HFF-Myc (cell line): ENCODE data around the gene SBF1.

Source experiments
- DNase-seq: peaks from one replicate; pipeline ENCODE4 v3.0.0-alpha.2; 2011; ENCODE audit warnings: low read depth; ENCODE audit errors: extremely low read depth
- H3K4me3 ChIP-seq: replicated peaks from 2 replicates; pipeline ENCODE4 v1.5.1; 2011; ENCODE audit warnings: low read depth, mild to moderate bottlenecking, control low read depth, low read length
- TF ChIP-seq, protein P1 (sequence below): IDR thresholded peaks from 2 replicates; pipeline ENCODE4 v1.5.1; 2012; ENCODE audit warnings: mild to moderate bottlenecking, low read depth, low read length, control low read depth; ENCODE audit errors: missing control alignments

SBF1 gene

DNA sequence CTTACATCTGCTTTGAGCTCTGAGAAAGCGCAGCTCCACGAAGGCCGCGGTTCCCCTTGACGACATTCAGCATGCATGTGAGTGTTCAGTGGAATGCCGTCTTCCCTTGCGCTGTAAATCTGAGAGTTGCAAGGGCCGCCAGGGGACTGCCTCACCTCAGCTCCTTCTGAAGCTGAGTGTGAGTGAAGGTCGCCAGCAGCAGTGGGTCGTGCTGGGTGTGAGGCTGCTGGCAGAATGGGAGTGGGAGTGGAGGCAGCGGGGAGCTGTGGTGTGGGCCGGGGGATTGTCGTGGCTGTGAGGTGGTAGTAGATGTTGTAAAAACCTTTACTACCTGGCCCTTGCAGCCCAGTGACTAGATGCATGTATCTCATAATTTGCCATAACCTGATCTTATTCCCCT lies 66.5 kb downstream of the SBF1 start:
- TF ChIP-seq, protein P1, sequence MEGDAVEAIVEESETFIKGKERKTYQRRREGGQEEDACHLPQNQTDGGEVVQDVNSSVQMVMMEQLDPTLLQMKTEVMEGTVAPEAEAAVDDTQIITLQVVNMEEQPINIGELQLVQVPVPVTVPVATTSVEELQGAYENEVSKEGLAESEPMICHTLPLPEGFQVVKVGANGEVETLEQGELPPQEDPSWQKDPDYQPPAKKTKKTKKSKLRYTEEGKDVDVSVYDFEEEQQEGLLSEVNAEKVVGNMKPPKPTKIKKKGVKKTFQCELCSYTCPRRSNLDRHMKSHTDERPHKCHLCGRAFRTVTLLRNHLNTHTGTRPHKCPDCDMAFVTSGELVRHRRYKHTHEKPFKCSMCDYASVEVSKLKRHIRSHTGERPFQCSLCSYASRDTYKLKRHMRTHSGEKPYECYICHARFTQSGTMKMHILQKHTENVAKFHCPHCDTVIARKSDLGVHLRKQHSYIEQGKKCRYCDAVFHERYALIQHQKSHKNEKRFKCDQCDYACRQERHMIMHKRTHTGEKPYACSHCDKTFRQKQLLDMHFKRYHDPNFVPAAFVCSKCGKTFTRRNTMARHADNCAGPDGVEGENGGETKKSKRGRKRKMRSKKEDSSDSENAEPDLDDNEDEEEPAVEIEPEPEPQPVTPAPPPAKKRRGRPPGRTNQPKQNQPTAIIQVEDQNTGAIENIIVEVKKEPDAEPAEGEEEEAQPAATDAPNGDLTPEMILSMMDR: no peak
- H3K4me3 ChIP-seq: no peak overlapping the region
- DNase-seq: no peak

DNA sequence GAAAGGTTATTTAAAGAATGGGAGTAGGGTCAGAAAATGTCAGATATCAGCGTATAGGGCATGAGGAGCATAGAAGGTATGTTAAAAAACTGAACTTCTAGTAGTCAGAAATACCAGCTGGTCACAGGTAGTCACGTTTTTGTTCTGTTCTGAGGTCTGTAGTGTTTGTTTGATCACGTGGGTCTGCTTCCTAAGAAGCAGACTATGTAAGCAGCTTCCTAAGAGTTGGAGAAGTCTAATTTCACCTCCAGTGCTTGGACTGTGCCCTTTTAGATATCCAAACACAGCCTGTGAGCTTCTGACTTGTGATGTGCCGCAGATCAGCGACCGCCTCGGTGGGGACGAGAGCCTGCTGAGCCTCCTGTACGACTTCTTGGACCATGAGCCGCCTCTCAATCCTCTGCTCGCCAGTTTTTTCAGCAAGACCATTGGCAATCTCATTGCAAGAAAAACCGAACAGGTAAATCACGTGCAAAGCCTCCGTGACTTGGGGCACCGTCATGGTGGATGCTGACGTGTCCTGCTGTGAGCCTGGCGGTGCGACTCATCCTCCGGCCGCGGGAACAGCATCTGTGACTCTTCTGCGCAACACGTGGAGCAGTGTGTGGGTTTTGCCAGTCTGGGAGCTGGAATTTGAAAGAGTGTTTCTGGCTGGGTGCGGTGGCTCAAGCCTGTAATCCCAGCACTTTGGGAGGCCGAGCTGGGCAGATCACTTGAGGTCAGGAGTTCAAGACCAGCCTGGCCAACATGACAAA lies 68.2 kb downstream of the SBF1 start:
- no peak overlapping the region for H3K4me3 ChIP-seq
- TF ChIP-seq, protein P1: no peak
- DNase-seq: no peak

DNA sequence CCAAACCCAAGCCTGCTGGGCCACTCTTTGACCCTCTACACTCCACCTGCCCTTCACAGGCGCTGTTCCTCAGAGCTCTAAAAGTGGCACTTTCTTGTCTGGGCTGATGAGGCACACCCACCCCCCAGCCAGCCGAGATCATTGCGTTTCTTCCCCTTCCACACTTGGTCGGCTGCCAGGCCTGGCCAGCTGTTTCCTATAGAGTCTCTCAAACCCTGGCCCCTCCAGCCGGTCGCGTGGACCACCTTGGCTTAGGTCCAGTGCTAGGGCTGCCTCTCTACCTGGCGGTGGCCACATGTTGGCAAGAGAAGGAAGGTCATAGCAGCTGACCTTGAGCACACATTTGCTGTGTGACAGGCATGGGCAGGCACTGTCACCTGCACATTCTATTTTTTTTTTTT lies 71.1 kb downstream of the SBF1 start:
- H3K4me3 ChIP-seq: no peak overlapping the region
- no peak for DNase-seq
- TF ChIP-seq, protein P1: no peak

DNA sequence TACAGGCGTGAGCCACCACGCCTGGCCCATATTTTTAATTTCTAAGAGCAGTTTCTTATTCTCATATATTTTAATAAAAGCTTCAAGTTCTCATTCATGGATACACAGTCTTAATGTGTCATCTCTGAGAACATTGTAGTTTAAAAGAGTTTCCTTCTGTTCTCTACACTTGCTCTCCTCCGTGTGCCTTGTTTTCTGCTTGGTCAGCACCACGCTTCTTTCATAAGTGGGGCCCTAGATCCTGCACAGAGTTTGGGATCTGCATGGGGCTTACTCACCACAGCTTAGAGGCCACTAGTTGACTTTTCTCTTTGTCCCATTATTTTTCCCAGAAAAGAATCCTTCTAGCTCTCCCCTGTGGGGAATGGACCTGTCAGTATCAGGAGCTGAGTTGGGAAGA lies 72.9 kb downstream of the SBF1 start:
- TF ChIP-seq, protein P1: no peak
- H3K4me3 ChIP-seq: no peak overlapping the region
- DNase-seq: no peak

DNA sequence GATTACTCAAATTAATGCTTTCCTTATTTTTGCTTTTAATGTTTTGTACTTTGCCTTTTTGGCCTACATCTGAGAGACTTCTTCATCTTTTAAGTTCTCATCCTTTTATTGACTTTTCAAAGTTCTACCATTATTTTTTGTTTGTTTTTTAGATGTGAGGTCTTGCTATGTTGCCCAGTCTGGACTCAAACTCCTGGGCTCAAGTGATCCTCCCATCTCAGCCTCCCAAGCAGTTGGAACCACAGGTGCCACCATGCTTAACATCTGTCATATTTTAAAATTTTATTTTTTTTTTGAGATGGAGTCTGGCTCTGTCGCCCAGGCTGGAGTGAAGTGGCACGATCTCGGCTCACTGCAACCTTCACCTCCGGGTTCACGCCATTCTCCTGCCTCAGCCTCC lies 73.9 kb downstream of the SBF1 start:
- no peak overlapping the region for H3K4me3 ChIP-seq
- no peak for DNase-seq
- TF ChIP-seq, protein P1: no peak

DNA sequence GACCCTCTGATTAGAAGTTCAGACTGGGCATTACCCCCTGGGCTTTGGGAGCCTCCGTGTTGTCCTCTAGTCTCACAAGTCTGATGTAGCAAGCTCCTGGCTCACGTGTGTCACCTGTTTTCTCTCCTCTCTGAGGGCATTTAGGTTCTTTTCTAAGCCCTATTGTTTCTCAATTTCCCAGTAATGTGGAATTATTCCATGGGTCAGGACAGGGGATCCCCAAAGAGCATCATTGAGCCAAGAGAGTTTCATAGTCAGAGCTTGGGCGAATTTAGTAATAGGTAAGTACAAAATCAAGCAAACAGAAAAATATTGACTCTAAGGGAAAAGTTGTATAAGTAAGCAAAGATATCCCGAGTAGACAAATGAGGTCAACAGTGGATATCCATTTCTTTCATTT lies 74.4 kb downstream of the SBF1 start:
- TF ChIP-seq, protein P1: no peak
- no peak overlapping the region for H3K4me3 ChIP-seq
- DNase-seq: no peak
